Stimulated activated CD4-positive, alpha-beta T cell treated with anti-CD3 and anti-CD28 coated beads, Interleukin-1b, Interleukin-23, amount 100 ng/mL, for 48 hours (primary cell): Measurements from ENCODE around the gene SPIN1.

Experiments
- DNase-seq: peaks from one replicate; pipeline ENCODE4 v3.0.0-alpha.2; 2020

The SPIN1 gene

DNA sequence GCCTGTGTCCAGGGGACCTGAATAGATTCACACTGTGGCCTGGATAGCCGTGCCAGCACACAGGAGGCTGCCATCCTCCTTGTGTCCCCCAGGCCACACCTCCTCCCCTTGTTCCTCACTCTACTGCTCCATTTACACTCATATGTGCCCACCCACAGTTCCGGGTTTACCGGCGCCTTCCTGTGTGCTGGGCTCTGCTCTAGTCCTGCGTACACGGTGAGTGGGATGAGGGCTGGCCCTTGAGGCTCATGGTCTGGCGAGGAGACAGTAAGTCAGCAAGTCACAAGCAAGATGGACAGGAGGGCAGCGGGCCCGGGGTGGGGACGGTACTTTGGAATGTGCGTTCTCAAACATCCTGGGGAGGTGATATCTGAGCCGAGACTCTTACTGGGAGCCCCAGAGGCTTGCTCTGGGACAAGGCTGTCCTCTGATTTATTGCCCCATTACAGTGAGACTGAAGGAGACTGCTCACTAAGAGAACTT, 114.3 kb downstream of the SPIN1 start:
- DNase-seq, result no peak

DNA sequence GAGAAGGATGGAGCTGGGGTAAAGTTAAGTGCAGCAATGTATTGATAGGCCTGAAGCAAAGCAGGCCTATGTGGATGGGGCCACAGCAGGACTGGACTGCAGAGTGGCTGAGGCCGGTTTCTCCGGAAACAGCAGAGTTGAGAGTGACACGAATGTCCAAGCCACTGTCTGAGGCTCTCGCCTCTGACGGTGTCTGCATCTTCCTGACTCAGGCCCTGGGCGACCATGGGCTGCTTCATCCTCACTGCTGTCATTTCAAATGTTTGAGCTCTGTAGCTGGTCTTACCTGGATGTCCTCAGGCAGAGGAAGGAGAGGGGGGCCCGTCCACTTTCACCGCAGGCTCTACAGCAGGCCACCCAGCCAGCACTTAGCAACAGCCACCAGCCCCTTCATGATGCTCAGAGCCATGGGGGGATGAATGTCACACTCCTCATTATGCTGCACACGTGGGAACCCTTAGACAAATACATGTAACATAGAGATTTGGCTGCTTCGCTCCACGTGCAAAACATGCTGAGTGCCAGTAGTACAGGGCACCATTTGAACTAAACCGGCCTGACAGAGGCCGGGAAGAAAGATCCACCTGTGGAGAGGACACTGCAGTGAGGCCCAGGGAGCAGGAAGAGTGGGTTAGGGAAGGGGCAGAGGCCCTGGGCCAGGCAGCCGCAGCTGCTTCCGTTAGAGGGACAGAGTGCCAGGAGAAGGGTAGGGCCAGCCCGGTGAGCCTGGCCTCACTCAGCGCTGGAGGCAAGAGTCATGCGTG, 115.0 kb downstream of the SPIN1 start:
- DNase-seq, result no peak

DNA sequence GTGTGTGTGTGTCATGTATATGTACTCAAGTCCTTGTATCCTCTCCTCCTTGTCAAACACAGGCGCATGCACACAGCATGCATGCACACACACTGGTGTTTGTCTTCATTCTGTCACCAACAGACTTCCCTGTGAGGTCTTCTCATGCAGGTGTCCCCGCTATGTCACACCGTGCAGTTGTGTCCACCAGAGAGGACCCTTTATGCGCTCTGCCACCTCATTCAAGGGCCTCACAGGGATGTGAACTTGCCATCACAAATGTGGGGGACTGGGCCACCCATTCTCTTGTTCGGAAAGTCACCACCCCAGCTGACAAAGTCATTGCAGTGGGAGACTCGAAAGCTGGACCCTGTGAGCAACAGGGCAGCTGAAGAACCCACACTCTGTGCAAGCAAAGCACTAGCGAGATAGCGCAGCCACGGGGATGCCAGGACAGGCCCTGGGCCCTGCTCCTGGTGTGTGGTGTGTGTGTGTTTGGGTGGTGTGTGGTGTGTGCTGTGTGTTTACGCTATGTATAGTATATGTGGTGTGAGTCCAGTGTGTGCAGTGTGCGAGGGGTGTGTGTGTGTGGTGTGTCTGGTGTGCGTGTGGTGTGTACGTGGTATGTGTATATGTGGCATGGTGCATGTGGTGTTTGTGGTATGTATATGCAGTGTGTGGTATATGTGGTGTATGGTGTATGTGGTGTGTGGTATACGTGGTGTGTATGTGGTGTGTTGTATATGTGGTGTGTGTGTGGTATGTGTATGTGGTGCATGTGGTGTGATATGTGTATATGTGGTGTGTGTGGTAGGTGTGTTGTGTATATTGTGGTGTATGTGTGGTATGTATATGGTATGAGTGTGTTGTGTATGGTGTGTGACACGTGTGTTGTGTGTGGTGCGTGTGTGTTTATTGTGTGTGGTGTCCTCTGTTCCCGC, 115.9 kb downstream of the SPIN1 start:
- DNase-seq, result no peak

DNA sequence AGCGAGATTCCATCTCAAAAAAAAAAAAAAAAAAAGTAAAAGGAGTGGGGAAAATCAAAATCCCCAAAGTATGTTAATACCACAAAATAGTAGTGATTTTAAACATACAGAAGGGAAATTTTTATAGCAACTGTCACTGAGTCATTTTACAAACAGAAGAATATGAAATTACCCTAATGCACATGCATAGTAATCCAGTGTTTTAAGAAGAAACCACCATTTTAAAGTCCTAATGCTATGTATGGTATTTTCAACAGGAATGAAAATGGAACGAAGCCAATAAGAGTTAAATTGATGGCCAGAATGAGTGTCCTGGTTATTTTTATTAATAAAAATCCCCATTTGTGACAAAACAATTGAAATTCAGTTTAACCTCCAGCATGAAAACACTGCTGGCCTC, 120.1 kb downstream of the SPIN1 start:
- DNase-seq, result no peak

DNA sequence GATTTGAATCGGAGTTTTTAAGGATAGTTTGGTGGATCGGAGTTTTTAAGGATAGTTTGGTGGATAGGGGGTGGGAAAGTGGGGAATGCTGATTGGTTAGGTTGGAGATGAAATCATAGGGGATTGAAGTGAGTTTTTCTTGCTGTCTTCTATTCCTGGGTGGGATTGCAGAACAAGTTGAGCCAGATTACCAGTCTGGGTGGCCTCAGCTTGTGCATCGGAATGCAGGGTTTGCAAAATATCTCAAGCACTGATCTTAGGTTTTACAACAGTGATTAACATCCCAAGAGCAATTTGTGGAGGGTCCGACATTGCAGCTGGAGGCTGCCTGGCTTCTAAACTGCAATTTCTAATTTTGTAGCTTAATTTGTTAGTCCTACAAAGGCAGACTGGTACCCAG, 123.7 kb downstream of the SPIN1 start:
- no peak for DNase-seq

DNA sequence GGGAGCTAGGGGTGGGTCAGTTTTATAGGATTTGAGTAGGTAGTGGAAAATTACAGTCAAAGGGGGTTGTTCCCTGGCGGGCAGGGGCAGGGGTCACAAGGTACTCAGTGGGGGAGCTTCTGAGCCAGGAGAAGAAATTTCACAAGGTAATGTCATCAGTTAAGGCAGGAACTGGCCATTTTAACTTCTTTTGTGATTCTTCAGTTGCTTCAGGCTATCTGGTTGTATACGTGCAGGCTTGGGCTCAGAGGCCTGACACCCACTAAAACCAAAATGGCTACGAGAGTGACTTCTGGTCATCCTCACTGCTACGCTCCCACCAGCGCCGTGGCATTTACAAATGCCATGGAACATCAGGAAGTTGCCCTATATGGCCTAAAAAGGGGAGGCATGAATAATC, 126.0 kb downstream of the SPIN1 start:
- DNase-seq, result no peak

DNA sequence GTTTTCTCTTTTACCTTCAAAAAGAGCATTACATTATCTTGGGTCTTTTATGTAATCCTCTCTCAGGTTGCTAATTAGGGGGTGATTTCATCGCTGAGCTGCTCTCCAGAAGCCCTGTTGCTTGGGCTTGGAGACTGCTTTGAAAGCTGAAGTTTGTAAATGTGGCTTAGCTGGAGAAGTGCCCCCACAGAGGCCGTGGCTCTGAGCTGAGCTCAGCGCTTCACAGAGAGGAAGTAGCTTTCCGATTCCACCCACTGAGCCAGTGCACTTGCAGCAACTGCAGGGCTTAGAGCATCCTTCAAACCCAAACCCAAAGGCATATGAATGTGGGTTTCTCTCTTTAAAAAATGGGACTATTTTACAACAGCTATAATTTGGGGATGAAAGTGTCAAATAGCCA, 133.1 kb downstream of the SPIN1 start:
- DNase-seq, result no peak

DNA sequence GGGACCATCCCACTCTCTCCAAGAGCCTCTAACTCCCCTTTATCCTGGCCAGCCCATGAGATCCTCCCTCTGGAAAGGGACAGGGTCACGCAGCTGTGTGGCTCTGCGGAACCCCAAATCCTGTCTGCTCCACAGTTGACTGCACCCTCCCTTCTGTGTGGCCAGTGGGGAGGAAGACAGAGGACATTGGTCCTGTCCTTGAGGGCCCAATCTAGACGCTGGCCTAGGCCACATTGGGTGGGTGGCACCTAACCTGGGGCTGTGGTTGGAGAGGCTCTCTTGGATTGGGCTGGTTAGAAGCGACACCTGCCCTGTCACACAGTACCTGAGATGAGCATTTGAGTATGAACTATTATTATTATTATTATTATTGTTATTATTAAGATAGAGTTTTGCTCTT, 134.1 kb downstream of the SPIN1 start:
- no peak for DNase-seq

DNA sequence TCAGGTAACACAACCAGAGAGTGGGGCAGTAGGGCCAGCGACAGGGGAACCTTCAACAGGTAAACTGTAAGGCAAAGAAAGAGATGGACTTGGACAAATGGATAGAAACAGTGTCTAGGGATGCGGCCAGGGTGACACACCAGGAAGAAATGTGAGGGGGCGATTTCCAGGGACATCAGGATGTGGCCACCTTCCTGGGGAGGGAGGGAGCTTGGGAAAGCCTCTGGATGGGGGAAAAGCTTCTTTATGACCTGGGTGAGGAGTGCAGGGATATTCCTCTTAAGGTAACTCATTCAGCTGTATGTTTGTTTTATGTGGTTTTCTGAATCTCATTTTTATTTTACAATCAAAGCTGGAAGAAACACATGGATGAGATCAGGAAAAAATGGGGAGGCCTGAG, 134.8 kb downstream of the SPIN1 start:
- DNase-seq, result no peak

DNA sequence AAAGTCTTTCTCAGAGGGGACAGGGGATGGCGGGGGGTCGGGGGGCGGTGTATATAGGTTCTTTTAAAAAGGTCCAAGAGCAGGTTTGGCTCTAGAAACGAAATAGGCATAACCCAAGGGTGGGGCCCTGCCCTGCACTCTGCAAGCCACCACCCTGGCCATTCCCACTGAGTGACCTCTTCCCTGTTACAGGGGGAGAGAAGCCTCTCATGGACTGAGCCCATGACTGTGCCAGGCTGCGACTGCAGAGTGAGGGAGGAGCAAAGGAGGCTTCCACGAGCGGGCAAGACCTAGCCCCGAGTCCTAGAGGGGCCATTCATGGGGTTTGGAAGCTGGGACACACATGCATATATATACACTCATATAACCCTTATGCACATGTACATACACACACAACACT, 136.7 kb downstream of the SPIN1 start:
- no peak for DNase-seq

DNA sequence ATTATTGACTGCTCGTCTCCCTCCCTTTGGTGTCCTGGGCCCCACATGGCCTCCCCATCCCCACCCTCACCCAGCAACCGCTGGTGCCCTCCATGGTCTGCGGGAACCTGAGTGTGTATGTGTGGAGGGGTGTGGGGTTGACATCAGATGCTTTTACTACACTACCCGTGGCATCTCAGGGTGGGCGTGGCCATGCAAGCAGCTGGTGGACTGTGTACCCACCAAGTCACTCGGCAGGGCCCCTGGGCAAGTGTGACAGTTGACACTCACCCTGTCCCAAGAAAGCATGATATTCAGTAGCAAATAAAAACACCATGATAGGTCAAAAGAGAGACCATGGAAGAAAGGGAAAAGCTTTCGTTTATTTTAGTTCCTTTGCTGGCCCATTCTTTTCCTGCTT, 139.4 kb downstream of the SPIN1 start:
- DNase-seq, result no peak
